B cell (primary cell): ENCODE results near the gene EFNA1.

Experiments used
- CTCF ChIP-seq: fragments of 200-600 bp; IDR thresholded peaks from one replicate; pipeline ENCODE4 v1.8.0; 2022; ENCODE audit warnings: antibody characterized with exemption, mild to moderate bottlenecking
- EZH2 ChIP-seq: IDR thresholded peaks from 2 replicates; pipeline ENCODE4 v1.6.1; 2012; ENCODE audit warnings: borderline replicate concordance, low read depth, mild to moderate bottlenecking, moderate library complexity, low read length; ENCODE audit not compliant: insufficient read depth, poor library complexity, severe bottlenecking

- TF ChIP-seq EZH2 (no peak), CTCF (no peak)
Measured at GRCh38 chr1:155083052-155083541, 44.6 kb upstream of the EFNA1 start.
